Erythroblast (primary cell): ENCODE measurements around the gene TRAF2.

ENCODE experiments used
- DNase-seq, 2 experiments: peaks; one replicate each; lab custom pipeline; 2025; lab: John Stamatoyannopoulos, UW
- GATA1 ChIP-seq: IDR thresholded peaks from 2 replicates; pipeline ENCODE4 v1.6.1; 2011; ENCODE audit warnings: low read depth, mild to moderate bottlenecking, control low read depth, low read length, moderate library complexity
- POLR2A ChIP-seq: IDR thresholded peaks from 2 replicates; pipeline ENCODE4 v1.6.1; 2011; ENCODE audit warnings: mild to moderate bottlenecking, low read length

The TRAF2 gene

DNA sequence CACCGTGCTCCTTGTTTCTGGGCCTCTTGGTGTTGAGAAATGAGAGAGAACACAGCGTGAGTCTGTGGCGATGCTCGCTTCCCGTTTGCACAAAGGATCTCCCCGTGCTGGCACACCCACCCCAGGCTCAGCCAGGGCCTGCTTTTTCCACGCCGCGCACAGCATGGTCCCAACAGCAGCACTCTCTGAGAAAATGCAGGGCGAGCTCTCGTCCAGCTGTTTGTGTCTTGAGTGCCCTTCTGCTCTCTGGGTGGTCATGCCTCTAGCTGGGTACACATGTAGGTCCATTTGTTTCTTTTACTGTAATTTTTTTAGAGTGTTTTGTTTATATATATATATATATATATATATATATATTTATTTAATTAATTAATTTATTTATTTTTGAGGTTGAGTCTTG is 31.6 kb downstream of the TRAF2 start:
- TF ChIP-seq POLR2A, result no peak
- TF ChIP-seq GATA1, result no peak
- no peak for DNase-seq

DNA sequence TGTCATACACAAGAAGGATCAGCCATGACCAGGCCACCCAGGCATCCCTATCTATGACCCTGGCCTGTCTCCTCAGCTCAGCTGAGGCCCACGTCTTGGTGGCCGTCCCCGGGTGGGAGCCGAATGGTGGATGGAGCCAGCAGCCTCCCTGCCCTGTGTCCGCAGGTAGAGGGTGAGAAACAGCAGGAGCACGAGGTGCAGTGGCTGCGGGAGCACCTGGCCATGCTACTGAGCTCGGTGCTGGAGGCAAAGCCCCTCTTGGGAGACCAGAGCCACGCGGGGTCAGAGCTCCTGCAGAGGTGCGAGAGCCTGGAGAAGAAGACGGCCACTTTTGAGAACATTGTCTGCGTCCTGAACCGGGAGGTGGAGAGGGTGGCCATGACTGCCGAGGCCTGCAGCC is 33.8 kb downstream of the TRAF2 start:
- DNase-seq, result no peak
- TF ChIP-seq POLR2A (no peak), GATA1 (no peak)

DNA sequence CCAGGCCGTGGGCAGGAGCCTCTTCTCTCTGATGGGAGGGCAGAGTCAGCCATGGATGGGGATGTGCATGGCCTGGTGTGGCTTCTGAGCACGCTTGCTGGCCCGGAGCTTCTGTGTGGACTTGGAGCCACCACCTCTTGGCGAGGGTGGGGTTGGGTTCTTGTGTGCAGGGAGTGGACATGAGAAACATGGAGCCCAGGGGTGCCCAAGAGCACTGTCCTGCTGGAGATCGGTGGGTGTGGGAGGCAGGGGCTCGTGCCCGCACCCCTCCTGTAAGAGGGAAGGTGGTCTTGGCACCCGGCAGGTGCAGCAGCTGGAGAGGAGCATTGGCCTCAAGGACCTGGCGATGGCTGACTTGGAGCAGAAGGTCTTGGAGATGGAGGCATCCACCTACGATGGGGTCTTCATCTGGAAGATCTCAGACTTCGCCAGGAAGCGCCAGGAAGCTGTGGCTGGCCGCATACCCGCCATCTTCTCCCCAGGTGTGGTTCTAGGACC is 34.5 kb downstream of the TRAF2 start:
- TF ChIP-seq GATA1, result no peak
- TF ChIP-seq POLR2A, result no peak
- no peak for DNase-seq

DNA sequence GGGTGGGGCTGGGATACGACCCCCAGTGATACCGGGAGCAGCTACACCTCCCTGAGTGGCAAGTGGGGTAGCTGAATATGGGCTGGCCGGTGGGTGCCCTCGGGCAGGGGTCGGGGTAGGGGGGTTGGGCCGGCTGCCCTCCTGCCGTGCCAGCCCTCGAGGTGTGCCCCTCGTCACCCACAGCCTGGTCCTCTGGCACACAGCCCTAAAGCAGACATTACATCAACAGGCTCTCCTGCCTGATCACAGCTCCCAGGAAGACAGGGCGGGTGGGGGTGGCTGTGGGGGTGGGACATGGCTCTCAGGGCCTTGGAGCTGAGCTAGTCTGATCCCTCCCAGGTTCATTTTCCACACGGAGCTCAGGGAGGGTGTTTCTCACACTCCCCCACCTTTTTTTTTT is 35.0 kb downstream of the TRAF2 start:
- DNase-seq, result no peak
- no peak for TF ChIP-seq POLR2A
- no peak for TF ChIP-seq GATA1

DNA sequence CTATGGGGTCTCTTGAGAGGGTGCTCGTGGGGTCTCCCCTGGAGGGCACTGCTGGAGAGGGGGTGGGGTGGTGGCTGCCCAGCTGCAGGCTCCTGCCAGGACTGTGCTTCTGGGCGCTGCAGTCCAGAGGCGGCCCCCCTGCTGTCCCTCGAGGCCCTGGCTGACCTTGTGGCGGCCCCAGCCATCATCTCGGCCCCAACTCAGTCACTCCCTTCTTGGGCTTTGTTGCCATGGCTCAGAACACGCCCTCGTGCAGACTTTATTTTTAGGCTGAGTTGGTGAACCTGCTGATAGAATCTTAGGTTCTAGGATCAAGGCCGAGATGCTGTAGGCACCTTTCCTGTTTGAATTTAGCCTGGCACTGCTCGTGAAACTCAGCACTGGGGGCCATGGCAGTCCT is 35.4 kb downstream of the TRAF2 start:
- TF ChIP-seq POLR2A (no peak), GATA1 (no peak)
- DNase-seq, result no peak

DNA sequence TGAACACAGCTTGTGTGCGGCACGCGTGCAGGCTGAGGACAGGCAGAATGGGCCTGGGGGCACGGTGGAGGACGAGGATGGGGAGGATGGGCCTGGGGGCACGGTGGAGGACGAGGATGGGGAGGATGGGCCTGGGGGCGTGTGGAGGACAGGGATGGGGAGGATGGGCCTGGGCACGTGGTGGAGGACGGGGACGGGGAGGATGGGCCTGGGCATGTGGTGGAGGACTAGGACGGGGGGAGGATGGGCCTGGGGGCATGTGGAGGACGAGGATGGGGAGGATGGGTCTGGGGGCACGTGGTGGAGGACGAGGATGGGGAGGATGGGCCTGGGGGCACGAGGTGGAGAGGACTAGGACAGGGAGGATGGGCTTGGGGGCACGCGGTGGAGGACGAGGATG is 36.2 kb downstream of the TRAF2 start:
- TF ChIP-seq POLR2A (no peak), GATA1 (no peak)
- no peak for DNase-seq

DNA sequence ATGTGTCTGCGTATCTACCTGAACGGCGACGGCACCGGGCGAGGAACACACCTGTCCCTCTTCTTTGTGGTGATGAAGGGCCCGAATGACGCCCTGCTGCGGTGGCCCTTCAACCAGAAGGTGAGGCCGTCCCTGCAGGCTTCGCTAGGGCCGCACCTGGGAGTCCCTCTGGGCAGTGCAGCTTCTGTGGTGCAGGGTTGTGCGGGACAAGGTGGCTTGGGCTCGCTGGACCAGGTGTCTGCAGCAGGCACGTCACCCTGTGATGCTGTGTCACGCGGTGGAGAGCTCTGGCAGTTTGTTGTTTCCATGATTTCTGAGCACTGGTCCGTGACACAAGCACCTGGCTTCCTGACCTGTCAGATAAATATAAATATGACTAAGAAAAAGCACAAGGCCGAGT is 37.6 kb downstream of the TRAF2 start:
- no peak for TF ChIP-seq POLR2A
- no peak for TF ChIP-seq GATA1

DNA sequence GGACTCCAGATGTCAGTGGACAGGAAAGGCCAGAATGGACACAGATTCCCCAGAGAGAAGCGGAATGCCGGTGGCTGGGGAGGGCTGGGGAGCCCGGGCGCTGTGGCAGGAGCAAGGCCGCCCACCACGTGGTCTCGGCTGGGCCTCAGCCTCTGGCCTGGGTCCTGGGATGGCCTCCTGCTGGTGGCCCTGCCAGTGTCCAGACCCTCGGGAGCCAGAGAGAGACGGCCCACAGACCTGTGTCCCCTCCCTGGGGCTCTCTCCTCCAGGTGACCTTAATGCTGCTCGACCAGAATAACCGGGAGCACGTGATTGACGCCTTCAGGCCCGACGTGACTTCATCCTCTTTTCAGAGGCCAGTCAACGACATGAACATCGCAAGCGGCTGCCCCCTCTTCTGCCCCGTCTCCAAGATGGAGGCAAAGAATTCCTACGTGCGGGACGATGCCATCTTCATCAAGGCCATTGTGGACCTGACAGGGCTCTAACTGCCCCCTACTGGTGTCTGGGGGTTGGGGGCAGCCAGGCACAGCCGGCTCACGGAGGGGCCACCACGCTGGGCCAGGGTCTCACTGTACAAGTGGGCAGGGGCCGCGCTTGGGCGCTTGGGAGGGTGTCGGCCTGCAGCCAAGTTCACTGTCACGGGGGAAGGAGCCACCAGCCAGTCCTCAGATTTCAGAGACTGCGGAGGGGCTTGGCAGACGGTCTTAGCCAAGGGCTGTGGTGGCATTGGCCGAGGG is 39.3 kb downstream of the TRAF2 start:
- no peak for TF ChIP-seq GATA1
- TF ChIP-seq POLR2A, result no peak
- DNase-seq, result no peak

More for the DNA sequence above, 37.6 kb downstream of the TRAF2 start:
- no peak for DNase-seq

DNA sequence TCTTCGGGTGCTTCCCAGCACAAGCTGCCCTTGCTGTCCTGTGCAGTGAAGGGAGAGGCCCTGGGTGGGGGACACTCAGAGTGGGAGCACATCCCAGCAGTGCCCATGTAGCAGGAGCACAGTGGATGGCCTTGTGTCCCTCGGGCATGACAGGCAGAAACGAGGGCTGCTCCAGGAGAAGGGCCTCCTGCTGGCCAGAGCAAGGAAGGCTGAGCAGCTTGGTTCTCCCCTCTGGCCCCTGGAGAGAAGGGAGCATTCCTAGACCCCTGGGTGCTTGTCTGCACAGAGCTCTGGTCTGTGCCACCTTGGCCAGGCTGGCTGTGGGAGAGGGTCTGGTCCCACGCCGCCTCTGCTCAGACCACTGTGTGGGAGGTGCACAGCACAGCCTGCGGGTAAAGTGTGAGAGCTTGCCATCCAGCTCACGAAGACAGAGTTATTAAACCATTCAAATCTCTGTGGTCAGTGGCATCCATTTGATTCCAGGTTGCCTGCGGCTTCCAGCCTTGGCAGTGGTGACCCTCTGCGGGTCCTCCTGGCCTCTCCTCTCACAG is 39.9 kb downstream of the TRAF2 start:
- no peak for DNase-seq
- TF ChIP-seq GATA1 (no peak), POLR2A (no peak)

DNA sequence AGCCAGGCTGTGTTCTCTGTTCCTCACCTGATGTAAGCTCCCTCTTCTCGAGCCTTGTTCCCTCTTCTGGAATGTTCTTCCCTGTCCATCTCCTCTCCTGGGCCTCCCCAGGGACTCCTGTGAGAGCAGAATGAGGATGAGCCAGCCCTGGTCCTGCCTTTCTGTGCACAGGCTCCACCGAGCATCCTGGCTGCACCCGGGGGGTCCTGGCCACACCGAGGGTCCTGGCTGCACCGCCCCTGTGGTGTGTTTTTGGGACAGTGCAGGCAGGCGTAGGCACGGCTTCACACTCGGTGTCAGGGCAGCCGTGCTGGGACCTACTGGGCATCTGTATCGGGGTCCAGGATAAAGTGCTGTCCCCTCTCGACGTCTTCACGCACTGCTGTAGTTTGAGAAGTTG is 40.4 kb downstream of the TRAF2 start:
- TF ChIP-seq POLR2A (no peak), GATA1 (no peak)
- DNase-seq, result no peak

DNA sequence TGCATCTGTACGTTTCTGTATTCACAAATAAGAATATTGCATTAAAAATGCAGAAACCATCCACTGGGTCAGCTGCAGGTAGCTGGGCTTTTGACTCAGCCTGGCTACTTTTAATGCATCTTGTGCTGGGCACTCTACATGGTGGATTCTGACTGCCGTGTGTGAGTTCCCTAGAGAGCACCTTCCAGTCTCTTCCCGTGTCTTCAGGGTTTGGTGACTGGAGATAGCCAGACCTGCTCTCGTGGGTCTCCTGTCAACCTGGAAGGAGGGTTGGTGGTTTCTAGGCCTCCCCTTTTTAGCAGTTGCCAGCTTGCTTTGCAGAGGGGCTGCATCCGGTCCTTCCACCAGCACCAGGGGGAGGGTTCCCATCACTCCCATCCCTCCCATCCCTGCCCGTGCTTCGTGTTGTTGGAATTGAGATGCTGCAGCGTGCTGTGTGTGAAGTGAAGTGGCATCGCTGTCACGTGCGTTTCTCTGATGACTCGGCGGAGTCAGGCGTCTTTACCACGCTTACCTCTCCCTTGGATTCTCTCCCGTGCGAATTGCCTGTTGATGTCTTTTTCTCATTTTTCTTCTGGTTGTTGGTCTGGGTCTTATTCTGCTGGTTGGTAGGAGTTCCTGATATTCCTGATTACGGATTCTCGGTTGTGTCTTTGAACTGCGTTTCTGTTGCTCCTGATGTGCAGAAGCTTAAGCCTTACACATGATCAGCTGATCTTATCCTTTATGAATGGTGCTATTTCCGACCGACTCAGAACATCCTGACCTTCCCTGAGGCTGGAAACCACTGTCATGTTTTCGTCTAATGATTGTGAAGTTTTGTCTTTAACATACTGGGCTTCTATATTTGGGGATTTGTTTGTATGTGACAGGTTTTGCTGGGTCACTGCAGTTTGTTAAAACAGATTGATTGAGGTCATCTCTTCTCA is 41.3 kb downstream of the TRAF2 start:
- no peak for DNase-seq

DNA sequence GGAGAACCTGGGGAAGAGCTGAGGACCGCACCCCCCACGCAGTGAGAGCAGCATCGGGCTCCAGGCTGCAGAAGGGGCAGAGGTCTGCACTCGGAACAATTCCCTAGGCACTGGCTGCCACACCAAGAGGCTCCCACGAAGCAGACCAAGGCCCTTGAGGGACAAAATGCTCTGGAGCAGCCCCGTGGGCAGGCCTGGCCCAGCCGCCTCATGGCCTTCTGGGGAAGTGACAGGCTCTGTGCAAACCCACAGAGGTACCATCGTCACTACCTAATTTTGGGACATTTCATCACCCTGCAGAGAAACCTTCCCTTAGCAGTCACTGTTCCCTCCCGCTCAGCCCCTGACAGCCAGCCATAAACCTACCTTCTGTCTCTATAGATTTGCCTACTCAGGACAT is 42.3 kb downstream of the TRAF2 start:
- TF ChIP-seq GATA1 (no peak), POLR2A (no peak)
- no peak for DNase-seq

More for the DNA sequence above, 41.3 kb downstream of the TRAF2 start:
- no peak for TF ChIP-seq POLR2A
- TF ChIP-seq GATA1, result no peak

DNA sequence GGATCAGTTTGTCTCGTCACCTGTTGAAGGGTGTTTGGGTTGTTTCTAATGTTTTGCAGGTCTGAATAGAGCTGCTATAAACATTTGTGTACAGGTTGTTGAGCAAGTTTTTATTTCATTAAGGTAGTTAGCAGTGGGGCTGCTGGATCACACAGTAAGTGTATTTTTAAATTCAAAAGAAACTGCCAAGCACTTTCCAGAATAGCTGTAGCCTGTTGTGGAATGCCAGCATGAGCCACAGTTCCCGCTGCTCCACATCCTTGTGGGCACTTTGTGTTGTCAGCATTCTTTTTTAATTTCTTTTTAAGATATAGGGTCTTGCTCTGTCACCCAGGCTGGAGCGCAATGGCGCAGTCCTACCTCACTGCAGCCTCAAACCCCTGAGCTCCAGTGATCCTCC is 43.7 kb downstream of the TRAF2 start:
- no peak for DNase-seq
- TF ChIP-seq POLR2A (no peak), GATA1 (no peak)

DNA sequence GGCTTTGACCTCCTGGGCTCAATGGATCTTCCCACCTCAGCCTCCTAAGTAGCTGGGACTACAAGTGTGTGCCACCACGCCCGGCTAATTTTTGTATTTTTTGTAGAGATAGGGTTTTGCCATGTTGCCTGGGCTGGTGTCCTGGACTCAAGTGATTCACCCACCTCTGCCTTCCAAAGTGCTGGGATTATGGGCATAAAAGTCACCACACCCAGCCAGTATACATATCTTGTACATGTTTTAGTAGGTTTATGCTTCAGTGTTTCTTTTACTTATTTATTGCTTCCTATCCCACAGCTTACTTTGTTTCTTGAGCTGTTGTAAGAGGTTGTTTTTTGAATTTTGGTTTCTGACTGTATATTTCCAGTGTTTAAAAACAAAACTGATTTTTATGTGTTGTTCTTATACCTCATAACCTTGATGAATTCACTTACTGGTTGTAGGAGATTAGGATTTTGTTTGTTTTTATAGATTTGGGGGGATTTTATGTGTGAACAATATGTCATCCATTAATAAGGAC is 45.4 kb downstream of the TRAF2 start:
- TF ChIP-seq GATA1 (no peak), POLR2A (no peak)
- no peak for DNase-seq
